NOMO-1 (cell line): ENCODE results near the gene SORCS3.

Source experiments
- DNase-seq, 2 experiments: peaks; one replicate each; lab custom pipeline; 2025; ENCODE audit not compliant: unreplicated experiment in 2 of 2; lab: John Stamatoyannopoulos, UW

The SORCS3 gene

DNA sequence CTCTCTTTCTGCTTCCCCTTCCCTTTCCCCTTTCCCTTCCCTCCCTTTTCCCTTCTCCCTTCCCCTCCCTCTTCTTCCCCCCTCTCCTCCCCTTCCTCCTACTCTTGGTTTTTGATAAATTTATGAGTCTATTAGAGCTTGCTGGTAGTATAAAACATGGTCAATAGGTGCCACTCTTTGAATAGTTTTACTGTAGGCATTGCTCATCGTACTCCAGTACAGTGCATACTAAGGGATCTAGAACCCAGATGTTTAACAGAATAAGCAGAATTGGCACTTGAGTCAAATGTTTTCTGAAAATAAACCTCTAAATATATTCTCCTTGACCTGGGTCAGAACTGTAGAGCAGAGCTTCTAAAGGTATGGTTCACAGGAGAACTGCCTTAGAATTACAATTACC lies 126.7 kb downstream of the SORCS3 start:
- no peak for DNase-seq

DNA sequence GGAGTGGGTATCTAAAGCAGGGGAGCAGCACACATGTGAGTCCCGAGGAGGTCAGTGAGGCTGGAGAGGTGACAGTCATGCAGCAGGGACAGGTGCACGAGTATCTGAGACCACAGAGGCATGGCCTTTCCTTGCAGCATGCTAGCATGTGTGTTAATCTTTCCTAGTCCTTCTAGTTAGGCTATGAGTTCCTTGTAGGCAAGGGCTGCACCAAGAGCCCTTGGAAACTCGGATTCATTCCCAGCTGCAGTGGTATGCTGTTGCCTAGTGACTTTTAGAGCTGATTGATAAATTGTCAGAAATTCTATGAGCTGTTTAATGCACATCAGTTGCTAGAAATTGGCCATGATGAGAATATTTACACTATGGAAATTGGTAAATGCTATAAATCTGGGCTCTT lies 132.0 kb downstream of the SORCS3 start:
- no peak for DNase-seq

DNA sequence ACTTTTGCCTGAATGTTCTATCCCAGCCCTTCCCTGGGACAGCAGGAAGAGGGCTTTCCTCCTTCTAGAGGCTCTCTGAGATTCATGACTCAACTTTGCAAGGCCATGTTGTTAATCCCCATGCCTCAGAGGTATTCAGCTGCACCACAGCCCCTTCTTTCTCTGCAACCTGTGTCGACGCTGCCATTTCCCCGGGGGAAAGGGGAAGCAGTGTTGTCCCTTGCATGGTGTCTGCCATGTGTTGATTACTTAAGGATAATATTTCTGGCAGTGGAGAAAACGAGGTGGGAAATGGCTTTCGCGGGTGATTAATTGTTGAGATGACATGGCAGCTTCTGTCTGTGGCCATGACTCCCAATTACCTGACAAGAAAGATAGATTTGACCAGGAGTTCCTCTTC lies 133.1 kb downstream of the SORCS3 start:
- no peak for DNase-seq

DNA sequence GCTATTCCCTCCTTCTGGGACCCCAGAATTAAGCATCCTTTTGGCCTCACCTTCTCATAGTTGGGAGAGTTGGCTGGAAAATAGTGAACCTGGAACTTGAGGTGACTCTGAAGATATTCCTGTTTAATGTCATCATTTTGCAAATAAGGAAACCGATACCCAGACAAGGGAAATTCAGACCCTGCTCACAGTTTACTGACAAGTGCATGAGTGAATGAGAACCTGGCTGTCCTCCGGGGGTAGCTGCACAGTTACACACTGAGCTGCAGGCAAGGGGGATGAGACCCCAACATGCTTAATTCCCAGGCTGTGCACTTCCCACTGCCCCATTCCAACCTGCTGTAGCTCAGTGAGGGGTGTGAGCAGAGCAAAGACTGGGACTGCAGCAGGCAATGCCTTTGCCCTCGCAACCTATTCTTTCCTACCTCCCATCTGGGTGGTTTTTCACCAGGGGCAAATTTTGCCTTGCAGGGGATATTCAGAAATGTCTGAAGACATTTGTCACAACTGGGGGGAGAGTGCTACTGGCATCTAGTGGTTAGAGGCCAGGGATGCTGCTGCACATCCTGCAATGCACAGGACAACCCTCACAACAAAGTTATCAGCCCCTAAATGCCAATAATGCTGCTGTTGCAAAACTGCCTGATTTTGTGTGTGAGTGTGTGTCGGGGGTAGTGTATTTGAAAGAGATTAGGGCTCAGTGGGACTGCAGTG lies 136.2 kb downstream of the SORCS3 start:
- no peak for DNase-seq

DNA sequence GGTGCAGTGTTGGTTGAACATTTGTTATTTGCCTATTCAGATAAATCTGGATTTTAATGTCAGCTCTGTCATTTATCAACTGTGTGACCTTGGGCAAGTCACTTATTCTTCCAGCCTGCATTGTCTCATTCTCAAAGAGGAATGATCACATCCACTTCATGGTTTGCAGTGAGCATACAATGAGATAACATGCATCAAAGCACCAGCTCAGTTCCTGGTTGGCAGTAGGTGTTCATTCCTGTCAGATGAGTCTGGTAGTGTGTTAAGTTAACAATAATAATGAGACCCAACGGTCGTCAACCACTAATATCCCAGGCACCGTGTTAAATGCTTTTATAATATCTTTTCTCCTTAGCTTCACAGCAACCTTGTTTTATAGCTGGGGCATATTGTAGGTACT lies 137.3 kb downstream of the SORCS3 start:
- DNase-seq: no peak

DNA sequence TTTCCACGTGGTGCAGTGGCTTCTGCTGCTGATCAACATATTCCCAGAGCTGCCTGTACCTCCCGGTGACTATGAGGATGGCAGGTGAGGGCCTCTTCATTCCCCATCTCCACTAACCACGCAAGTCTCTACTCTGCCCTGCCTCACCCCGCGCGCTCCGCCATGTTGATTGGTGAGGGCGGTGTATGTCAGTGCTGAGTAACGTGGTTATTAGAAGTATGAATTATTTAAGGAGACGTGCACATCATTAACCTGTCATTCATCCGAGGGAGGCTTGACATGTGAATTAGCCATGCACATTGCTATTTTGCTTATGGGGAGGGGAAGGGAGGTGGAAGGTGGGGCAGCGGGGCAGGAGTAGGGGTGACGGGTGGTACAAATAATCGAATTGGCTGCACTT lies 138.6 kb downstream of the SORCS3 start:
- no peak for DNase-seq

DNA sequence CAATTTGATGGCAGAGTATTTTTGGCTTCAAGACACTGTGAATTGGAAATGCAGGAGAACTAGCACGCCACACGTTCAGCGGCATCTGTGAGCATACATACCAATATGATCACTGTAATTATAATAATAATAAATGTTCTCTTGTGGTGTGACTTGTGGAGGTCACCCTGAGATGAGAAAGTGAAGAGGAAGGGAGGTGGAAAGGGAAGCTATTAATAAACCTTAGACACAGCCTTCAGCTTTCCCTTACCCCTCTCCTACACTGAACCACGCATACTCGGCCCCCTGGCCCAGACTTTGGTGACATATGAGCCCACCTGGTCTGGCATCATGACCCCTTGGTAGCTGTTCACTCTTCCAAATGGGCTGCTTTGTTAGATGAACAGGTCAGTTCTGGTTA lies 139.1 kb downstream of the SORCS3 start:
- no peak for DNase-seq

DNA sequence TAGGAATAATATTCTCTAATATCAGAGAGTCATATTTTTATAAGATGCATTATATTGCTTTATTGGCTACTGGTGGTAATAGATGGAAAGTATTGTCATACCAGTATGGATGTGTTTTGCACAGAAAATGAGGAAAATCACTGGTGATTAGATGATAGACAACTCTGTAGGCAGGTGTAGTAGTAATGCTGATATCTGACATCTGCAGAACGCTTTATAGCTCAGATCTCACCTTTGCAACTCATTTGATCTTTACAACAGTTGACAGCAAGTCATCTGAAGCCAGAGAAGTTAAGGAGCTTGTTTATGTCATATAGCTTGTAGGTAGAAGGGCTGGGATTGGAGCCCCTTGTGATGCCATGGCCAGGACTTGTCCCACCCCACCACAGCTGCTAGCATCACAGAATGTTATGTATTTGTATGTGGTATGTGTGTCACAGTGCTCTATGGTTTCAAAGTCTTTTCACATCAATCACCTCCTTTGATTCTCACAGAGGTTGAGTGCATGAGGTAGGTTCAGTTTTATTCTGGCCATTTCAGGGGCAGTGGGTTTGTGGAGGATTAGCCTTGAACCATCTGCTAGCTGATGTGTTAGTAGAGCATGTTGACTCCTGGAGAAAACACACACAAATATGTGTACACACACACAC lies 140.0 kb downstream of the SORCS3 start:
- DNase-seq: no peak

DNA sequence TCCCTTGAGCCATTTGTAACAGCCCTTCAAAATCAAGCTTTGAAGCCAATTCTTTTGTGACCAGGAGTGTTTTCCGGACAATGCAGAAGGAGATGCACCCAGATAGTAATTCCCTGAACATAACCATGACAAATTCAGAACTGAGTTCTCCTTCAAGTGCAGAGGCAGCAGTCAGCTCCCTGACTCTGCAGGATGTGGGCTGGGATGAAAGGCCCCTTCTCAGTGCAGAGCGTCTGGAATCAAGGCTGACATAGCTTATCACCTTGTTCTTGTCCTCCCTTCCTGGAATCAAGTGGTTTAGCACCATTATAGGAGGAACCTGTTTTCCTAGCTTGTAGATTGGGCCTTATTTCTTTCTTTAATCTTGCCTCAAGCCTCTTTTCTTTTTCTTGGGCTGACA lies 143.4 kb downstream of the SORCS3 start:
- DNase-seq: no peak

DNA sequence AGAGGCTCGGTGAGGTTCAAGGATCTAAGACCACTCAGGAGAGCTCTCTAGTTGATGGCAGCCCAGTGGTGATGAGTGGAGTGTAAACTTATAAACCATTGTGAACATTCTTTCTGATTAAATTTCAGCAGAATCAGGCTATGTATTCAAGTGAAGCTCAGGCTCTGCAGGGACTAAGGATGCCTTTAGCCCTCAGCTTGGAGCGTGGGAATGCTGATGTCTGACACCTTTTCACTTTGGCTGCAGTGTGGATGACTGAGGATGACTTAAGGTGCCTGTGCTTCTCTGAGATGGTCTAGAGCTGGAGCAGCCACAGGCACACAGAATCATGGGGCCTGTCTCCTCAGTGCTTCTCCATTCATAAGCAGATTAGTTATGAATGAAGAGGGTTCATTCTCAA lies 150.4 kb downstream of the SORCS3 start:
- DNase-seq: no peak

DNA sequence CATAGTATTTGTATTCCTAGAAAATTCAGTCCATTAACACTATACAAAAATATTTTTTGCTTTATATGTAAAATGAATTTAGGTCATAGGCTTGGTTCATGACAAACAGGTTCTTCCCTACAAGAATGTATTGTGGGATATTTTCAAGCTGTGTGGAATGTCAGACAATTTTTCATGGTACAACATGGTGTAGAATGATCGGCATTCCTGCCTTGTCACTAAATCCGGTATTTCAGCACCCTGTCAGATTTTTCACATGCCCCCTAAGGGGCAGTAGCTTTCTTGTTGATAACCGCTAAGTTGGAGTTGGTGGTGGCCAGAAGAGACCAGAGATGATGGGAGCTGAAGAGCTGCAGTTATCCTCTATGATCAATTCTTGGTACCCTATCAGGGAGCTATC lies 154.3 kb downstream of the SORCS3 start:
- no peak for DNase-seq

DNA sequence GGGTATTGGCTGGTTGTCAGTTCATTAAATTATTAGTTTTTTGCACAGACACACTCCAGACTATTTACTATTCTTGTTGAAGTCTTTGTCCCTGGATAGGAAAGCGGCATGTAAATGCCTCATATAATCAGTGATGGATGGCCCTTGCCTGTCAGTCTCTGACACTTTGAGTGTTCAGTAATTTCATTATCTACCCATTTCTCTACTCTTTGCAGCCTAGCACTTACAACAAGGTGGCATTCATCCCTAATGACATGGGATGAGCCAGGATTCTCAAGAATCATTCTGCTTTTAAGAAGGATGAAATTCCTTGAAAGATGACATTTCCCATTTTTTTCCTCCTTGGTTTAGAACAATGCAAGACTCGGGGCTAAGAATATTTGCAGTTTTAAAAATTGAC lies 155.7 kb downstream of the SORCS3 start:
- no peak for DNase-seq

DNA sequence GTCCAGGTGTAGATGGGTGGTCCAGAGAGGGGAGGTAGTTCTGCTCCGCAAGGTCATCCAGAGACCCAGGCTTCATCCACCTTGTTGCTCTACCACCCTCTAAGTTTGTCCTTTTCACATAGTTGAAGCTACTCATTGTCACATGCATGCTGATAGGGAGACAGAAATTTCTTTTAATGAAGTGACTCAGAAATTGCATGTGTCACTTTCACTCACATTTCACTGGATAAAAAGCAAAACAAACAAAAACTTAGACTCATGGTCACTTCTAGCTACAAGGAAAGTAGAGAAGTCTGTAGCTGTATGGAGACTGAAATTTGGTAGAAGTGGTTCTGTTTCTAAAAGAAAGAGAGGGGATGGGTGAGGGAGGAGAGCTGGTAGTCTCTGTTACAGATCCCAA lies 161.9 kb downstream of the SORCS3 start:
- no peak for DNase-seq

DNA sequence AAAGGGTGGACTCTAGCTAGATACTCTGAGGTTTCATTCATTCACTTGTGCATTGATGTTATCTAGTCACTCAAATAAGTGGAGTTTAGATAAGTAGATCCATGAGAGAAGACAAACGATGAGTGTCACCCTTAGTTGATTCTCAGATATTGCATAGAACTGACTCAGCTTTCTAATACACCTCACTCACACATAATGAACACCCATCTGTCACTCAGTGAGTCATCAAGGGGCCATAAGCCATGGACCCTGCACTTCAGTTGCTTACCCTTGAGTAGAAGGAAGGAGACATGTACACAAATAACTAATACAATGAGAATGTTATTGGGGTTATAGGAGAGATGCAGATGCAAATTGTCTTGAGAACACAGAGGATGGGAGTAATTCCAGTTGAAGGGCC lies 163.8 kb downstream of the SORCS3 start:
- DNase-seq: no peak

DNA sequence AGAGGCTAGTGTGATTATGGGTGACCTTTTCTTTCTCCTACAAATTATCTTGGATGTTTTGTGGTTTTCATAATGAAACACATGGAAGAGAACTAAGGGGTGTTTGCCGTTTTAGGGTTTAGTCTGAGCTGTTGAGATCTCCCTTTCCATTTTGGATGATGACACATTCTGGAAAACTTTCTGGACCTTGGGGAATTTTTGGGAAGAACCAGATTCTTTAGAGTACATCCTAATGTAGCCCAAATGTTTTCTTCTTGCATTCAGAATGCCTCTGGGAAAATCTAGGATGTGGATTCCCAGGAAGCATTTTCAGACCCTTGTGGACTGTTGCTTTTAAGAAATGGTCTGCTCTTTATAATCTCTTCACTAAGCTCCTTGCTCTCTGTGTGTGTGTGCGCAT lies 165.7 kb downstream of the SORCS3 start:
- DNase-seq: no peak

DNA sequence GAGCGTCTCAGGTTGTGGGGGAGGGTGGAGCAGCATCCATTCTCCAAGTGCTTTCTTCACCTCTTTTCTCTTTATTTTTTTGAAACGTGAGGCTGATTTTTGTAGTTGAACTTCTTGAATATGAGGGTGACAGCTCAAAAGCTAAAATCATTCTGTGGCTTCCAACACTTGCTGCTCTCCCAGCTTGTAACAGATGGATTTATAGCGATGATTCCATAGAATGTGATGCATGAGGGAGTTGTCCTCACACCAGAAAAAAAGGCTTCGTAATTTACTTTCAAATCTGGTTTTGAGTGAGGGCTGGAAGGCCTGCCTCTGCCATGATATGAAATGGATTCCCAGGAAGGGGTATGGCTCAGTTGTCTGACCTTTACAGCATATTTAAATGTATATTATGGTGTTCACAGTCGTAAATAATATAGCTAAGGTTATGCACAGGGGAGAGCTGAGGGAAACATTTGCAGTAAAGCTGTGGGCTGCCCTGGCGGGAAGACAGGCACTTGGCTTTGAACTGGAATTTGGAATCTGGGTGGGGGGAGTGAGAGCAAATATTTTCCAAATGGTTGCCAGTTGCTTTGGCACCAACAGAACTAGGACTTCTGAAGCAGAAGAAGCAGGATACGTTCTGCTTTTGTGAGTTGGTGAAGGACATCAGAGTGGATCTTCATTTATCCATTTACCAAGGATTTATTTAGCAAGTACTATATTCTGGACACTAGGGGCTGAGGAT lies 166.7 kb downstream of the SORCS3 start:
- DNase-seq: no peak

DNA sequence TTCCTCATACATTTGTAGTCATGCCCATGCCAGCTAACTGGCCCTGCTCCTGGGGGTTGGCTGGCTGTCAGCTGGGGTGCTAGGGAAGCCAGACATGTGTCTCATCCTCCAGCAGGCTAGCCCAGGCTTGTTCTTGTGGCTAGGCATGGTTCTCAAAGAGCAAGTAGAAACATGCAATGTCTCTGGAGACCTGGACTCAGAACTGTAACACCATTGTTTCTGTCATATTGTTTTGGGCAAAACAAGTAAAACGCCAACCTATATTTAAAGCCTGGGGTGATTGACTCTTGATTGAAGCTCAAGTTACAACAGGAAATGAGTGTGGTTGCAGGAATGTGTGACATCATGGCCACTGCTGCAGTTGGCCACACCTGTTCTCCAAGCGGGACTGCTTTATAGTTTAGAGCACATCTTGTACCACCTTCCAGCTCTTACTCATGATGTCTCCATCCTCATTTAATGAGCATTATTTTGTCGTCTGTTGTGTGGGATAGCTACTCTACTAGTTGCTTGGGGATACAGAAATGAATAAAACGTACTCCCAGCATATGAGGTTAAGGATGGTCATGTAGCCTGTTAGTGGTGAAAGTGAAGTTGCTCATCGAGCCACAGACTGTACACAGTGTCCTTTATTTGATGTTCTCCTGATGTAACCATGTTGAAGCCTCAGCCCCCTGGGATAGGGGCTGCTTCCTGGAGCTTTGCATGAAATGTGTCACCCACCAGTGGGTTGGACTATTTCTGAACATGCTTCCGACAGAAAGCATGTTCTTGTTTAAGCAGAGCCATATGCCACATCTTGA lies 168.4 kb downstream of the SORCS3 start:
- DNase-seq: no peak

DNA sequence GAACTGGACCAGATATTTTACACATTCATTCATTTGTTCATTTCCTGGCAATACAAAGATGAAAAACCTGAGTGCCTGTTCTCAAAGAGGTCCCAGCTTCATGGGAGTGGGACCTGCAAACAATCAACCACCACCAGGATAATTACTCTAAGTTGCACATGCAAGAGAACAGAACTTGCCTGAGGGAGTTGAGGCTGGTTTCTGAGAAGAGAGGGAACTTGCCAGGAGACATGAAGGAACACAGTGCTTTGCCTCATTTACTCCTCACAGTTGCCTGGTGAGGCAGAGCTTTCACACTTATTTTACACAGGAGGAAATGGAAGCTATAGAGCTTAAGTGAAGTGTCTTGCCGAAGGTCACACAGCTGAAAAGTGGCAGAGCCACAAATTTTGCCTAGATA lies 170.1 kb downstream of the SORCS3 start:
- DNase-seq: no peak

DNA sequence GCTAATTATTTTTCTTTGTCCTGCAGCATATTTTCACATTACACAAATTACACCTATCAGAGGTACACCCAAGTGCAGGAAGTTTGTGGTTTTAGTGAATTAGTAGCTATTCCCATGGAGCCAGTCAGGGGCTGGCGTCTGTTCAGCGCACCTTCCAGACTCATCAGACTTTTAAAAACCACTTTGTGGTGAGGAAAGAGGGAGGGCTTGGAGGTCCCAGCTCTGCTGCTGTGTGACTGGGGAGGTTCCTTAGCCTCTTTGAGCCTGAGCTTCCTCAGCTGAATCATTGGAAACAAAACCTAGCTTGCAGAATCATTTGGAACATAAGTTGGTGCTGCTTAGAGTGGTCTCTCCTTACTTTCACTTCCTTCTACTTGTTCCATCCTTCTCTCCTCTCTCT lies 175.4 kb downstream of the SORCS3 start:
- DNase-seq: no peak

DNA sequence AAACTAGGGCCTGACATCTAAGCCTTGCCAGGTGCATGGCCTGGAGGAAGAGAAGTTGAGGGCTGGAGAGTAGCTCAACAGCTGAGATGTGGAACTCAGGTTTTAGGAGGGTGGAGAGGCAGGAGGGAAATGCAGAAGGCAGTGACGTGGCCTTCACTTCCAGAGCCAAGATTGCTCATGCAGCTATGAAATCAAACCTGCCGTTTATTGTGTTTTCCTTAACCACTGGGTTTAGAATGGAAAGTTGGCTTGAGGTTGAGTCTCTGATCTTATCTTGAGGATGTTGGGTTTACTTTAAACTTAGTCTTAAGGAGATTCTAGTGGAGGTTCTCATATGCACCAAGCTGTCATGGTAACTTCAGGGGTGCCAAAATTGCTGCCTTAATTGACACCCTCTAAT lies 178.6 kb downstream of the SORCS3 start:
- no peak for DNase-seq

DNA sequence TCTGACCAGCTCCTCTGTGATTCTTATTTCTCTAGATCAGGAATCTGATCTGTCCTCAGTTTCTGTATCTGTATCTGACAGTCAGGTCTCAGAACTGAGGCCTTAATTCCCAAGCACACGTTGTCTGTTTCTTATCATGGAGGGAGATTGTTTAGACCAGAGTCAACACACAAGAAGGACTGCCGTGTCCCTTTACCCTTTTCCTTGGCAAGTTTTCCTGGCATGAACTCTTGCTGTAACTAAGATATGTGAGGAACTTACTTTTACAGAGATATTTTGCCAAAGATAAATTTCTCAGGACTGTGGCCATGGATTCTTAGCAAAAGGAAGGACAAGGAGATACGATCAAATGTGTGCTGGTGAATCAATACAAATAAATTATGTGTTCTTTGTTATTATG lies 181.0 kb downstream of the SORCS3 start:
- no peak for DNase-seq
